HepG2 (cell line): ENCODE data around the gene DNAH9. TPM values are rescaled to one million over a fixed set of nuclear protein-coding genes. Genes with fewer than 3 reads are reported as not detected.

Experiments used
- E2F1 ChIP-seq: sonication (generic); formaldehyde crosslinking; IDR thresholded peaks from 2 replicates; pipeline ENCODE4 v1.5.0; 2020; ENCODE audit warnings: missing genetic modification reagents
- FOXP1 ChIP-seq, 2 experiments: fragments of 450-650 bp in 1 of 2; IDR thresholded peaks; 2 replicates each; pipeline ENCODE4 v1.6.1; 2017 to 2018; ENCODE audit warnings: antibody characterized with exemption in 1 of 2
- HDAC6 ChIP-seq: fragments of 200-600 bp; sonication (generic); IDR thresholded peaks from 2 replicates; pipeline ENCODE4 v1.7.0; 2017; ENCODE audit warnings: mild to moderate bottlenecking, antibody characterized with exemption, low read length, low read depth
- KAT2B ChIP-seq: fragments of 150-350 bp; IDR thresholded peaks from 2 replicates; pipeline ENCODE4 v1.6.1; 2014; ENCODE audit warnings: low read depth, low read length, borderline replicate concordance
- MAFG ChIP-seq: sonication (generic); formaldehyde crosslinking; IDR thresholded peaks from 2 replicates; pipeline ENCODE4 v1.5.1; 2020; ENCODE audit warnings: mild to moderate bottlenecking, missing genetic modification reagents
- MED8 ChIP-seq: sonication (generic); formaldehyde crosslinking; IDR thresholded peaks from 2 replicates; pipeline ENCODE4 v1.8.1; 2023; ENCODE audit warnings: mild to moderate bottlenecking, missing genetic modification reagents; ENCODE audit not compliant: insufficient replicate concordance
- MXD4 ChIP-seq: IDR thresholded peaks from 2 replicates; pipeline ENCODE4 v1.6.1; 2016; ENCODE audit warnings: mild to moderate bottlenecking, missing biosample characterization, missing genetic modification reagents
- NFKBIZ ChIP-seq: IDR thresholded peaks from 2 replicates; pipeline ENCODE4 v1.6.1; 2018; ENCODE audit warnings: missing genetic modification reagents, missing compliant biosample characterization
- PAWR ChIP-seq: sonication (generic); formaldehyde crosslinking; IDR thresholded peaks from 2 replicates; pipeline ENCODE4 v1.4.0; 2020; ENCODE audit warnings: missing genetic modification reagents, mild to moderate bottlenecking, borderline replicate concordance
- PREB ChIP-seq: sonication (generic); formaldehyde crosslinking; IDR thresholded peaks from 2 replicates; pipeline ENCODE4 v1.4.0; 2020; ENCODE audit warnings: missing genetic modification reagents
- RELA ChIP-seq: sonication (generic); formaldehyde crosslinking; IDR thresholded peaks from 2 replicates; pipeline ENCODE4 v1.4.0; 2020; ENCODE audit warnings: missing genetic modification reagents
- SMC3 ChIP-seq: IDR thresholded peaks from 2 replicates; pipeline ENCODE4 v1.6.1; 2011; ENCODE audit warnings: low read length, improper control_type of control experiment
- SYNCRIP ChIP-seq: fragments of 200-400 bp; formaldehyde crosslinking; IDR thresholded peaks from 2 replicates; pipeline ENCODE4 v1.6.1; 2018; ENCODE audit warnings: mild to moderate bottlenecking, low read depth, low read length; ENCODE audit not compliant: insufficient read depth
- ZBTB14 ChIP-seq: sonication (generic); formaldehyde crosslinking; IDR thresholded peaks from 2 replicates; pipeline ENCODE4 v1.4.0; 2020; ENCODE audit warnings: missing genetic modification reagents
- ZBTB21 ChIP-seq: sonication (generic); formaldehyde crosslinking; IDR thresholded peaks from 2 replicates; pipeline ENCODE4 v1.4.0; 2020; ENCODE audit warnings: missing genetic modification reagents
- ZC3H4 ChIP-seq: sonication (generic); formaldehyde crosslinking; IDR thresholded peaks from 2 replicates; pipeline ENCODE4 v1.4.0; 2020; ENCODE audit warnings: missing genetic modification reagents, borderline replicate concordance
- ZFX ChIP-seq: sonication (generic); formaldehyde crosslinking; IDR thresholded peaks from 2 replicates; pipeline ENCODE4 v1.4.0; 2020; ENCODE audit warnings: mild to moderate bottlenecking, low read depth, missing genetic modification reagents, moderate library complexity
- ZMYM2 ChIP-seq: sonication (generic); formaldehyde crosslinking; IDR thresholded peaks from 2 replicates; pipeline ENCODE4 v1.8.0; 2022; ENCODE audit warnings: mild to moderate bottlenecking, missing genetic modification reagents
- ZNF503 ChIP-seq: sonication (generic); formaldehyde crosslinking; IDR thresholded peaks from 2 replicates; pipeline ENCODE4 v1.4.0; 2020; ENCODE audit warnings: missing genetic modification reagents
- ZNF790 ChIP-seq: sonication (generic); formaldehyde crosslinking; IDR thresholded peaks from 2 replicates; pipeline ENCODE4 v1.8.0; 2022; ENCODE audit warnings: missing genetic modification reagents, mild to moderate bottlenecking, borderline replicate concordance
- polyA plus RNA-seq, 8 experiments: library from polyadenylated mRNA; depleted of rRNA in 3 of 8; stranded (reverse) in 7 of 8; unstranded in 1 of 8; fragments of >200 nt; fragmentation: Illumina TruSeq in 4 of 8; extraction: Trizol in 4 of 8; gene quantifications; 2 replicates each; pipeline versions ENCODE4 v1.2.1 to v1.2.3, GENCODE V29; 2011 to 2016; ENCODE audit warnings: low read depth in 4 of 8, missing spikeins in 1 of 8, mixed read lengths in 1 of 8; ENCODE audit not compliant: insufficient read depth in 1 of 8
- total RNA-seq, 5 experiments: library from RNA; depleted of rRNA; stranded (reverse); fragments of >200 nt; fragmentation: Illumina TruSeq; extraction: Trizol; gene quantifications; 2 replicates each; pipeline ENCODE4 v1.2.3, GENCODE V29; 2016; ENCODE audit warnings: low read depth in 1 of 5
- TF ChIP-seq, protein P1 (sequence below): fragments of 450-650 bp; IDR thresholded peaks from 2 replicates; pipeline ENCODE4 v1.6.1; 2016
- TF ChIP-seq, protein P2 (sequence below): IDR thresholded peaks from 2 replicates; pipeline ENCODE4 v1.6.1; 2018; ENCODE audit warnings: missing genetic modification reagents

DNAH9 gene
- total and polyA plus RNA-seq, 2 of the 13 experiments (the other 11 are each of a cell fraction or from before 2014, with no cell fraction given): not detected

- TF ChIP-seq ZNF790 (peak; percentile 27; the same call in 1 of the 2 replicates), MXD4 (peak; percentile 82; the same call in 1 of the 2 replicates), ZNF503 (CRISPR knock-in tag) (no peak), E2F1 (CRISPR knock-in tag) (no peak; the same call in 1 of the 2 replicates), PREB (no peak), SYNCRIP (no peak), ZFX (peak; percentile 97), FOXP1 (IDR thresholded peaks at IDR 0.05) (no peak), FOXP1 (CRISPR knock-in tag; IDR thresholded peaks at IDR 0.05) (no peak), ZMYM2 (no peak), ZBTB21 (CRISPR knock-in tag) (no peak), ZBTB14 (peak; percentile 86), MED8 (CRISPR knock-in tag) (no peak), HDAC6 (no peak), PAWR (CRISPR knock-in tag) (no peak), MAFG (no peak), RELA (CRISPR knock-in tag) (no peak), SMC3 (no peak), KAT2B (no peak), NFKBIZ (CRISPR knock-in tag) (no peak; the same call in 1 of the 2 replicates), ZC3H4 (peak; percentile 86; the same call in 1 of the 2 replicates)
- TF ChIP-seq, protein P1, sequence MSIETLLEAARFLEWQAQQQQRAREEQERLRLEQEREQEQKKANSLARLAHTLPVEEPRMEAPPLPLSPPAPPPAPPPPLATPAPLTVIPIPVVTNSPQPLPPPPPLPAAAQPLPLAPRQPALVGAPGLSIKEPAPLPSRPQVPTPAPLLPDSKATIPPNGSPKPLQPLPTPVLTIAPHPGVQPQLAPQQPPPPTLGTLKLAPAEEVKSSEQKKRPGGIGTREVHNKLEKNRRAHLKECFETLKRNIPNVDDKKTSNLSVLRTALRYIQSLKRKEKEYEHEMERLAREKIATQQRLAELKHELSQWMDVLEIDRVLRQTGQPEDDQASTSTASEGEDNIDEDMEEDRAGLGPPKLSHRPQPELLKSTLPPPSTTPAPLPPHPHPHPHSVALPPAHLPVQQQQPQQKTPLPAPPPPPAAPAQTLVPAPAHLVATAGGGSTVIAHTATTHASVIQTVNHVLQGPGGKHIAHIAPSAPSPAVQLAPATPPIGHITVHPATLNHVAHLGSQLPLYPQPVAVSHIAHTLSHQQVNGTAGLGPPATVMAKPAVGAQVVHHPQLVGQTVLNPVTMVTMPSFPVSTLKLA: no peak
- TF ChIP-seq, protein P2, sequence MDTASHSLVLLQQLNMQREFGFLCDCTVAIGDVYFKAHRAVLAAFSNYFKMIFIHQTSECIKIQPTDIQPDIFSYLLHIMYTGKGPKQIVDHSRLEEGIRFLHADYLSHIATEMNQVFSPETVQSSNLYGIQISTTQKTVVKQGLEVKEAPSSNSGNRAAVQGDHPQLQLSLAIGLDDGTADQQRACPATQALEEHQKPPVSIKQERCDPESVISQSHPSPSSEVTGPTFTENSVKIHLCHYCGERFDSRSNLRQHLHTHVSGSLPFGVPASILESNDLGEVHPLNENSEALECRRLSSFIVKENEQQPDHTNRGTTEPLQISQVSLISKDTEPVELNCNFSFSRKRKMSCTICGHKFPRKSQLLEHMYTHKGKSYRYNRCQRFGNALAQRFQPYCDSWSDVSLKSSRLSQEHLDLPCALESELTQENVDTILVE (CRISPR knock-in tag): peak; percentile 30; the same call in 1 of the 2 replicates
Measured at GRCh38 chr17:11997147-11997971, 399.1 kb downstream of the DNAH9 start, which contains the start of gene ZNF18 (continued).
